NCI-H510A treated with DMSO at 0.1 percent for 48 hours (cell line): ENCODE measurements around the gene SDCCAG8.
A peak's percentile ranks its signal among the peaks of the same experiment; 100 is the strongest.

ENCODE experiments used
- DNase-seq: peaks from one replicate; lab custom pipeline; 2025; lab: John Stamatoyannopoulos, UW

The SDCCAG8 gene

GRCh38 chr1:243501002-243501401 lies 245.2 kb downstream of the SDCCAG8 start:
- no peak for DNase-seq

- DNase-seq: no peak
Measured at GRCh38 chr1:243503155-243503554, 247.3 kb downstream of the SDCCAG8 start.

GRCh38 chr1:243505986-243506689 lies 250.3 kb downstream of the SDCCAG8 start:
- no peak for DNase-seq

GRCh38 chr1:243507001-243507671 lies 251.3 kb downstream of the SDCCAG8 start:
- no peak for DNase-seq

- DNase-seq: no peak
Measured at GRCh38 chr1:243507672-243508302, 251.9 kb downstream of the SDCCAG8 start.

GRCh38 chr1:243508303-243508713 lies 252.5 kb downstream of the SDCCAG8 start:
- no peak for DNase-seq

- DNase-seq: no peak
Measured at GRCh38 chr1:243508943-243509342, 253.1 kb downstream of the SDCCAG8 start.

- DNase-seq: no peak
Measured at GRCh38 chr1:243510928-243511327, 255.1 kb downstream of the SDCCAG8 start.

GRCh38 chr1:243513726-243514491 lies 258.1 kb downstream of the SDCCAG8 start:
- DNase-seq: no peak

- DNase-seq: no peak
Measured at GRCh38 chr1:243514927-243515326, 259.1 kb downstream of the SDCCAG8 start.

GRCh38 chr1:243520831-243521230 lies 265.0 kb downstream of the SDCCAG8 start:
- no peak for DNase-seq

- no peak for DNase-seq
Measured at GRCh38 chr1:243523766-243524165, 267.9 kb downstream of the SDCCAG8 start.

GRCh38 chr1:243525085-243525487 lies 269.2 kb downstream of the SDCCAG8 start:
- no peak for DNase-seq

- peak; percentile 64 for DNase-seq
Measured at GRCh38 chr1:243526180-243526579, 270.3 kb downstream of the SDCCAG8 start.

GRCh38 chr1:243528459-243529121 lies 272.7 kb downstream of the SDCCAG8 start:
- DNase-seq: no peak

- DNase-seq: no peak
Measured at GRCh38 chr1:243529512-243529911, 273.7 kb downstream of the SDCCAG8 start.

GRCh38 chr1:243535014-243535413 lies 279.2 kb downstream of the SDCCAG8 start:
- no peak for DNase-seq

- no peak for DNase-seq
Measured at GRCh38 chr1:243539636-243540035, 283.8 kb downstream of the SDCCAG8 start.

- DNase-seq: no peak
Measured at GRCh38 chr1:243542739-243543415, 287.0 kb downstream of the SDCCAG8 start.

GRCh38 chr1:243543501-243543900 lies 287.7 kb downstream of the SDCCAG8 start:
- no peak for DNase-seq

- no peak for DNase-seq
Measured at GRCh38 chr1:243546457-243546856, 290.6 kb downstream of the SDCCAG8 start.
